Esophagus (tissue), 2 donors: ENCODE data around the gene TPH2. TPM values are rescaled to one million over a fixed set of nuclear protein-coding genes. Genes with fewer than 3 reads are reported as not detected.

Experiments
- H3K27ac ChIP-seq, 2 donors: one replicate each; pipeline ENCODE4 v1.5.1; 2013; ENCODE audit warnings: low read depth in 2 of 2, mild to moderate bottlenecking in 2 of 2, inconsistent platforms in 1 of 2, low read length in 1 of 2, moderate library complexity in 1 of 2
- H3K27me3 ChIP-seq, 2 donors: one replicate each; pipeline ENCODE4 v1.6.1; 2013; ENCODE audit warnings: low read length in 2 of 2, control low read depth in 1 of 2, mild to moderate bottlenecking in 1 of 2; ENCODE audit not compliant: insufficient read depth in 2 of 2, control insufficient read depth in 1 of 2
- H3K36me3 ChIP-seq, 2 donors: one replicate each; pipeline ENCODE4 v1.6.1; 2013; ENCODE audit warnings: low read length in 1 of 2; ENCODE audit not compliant: control insufficient read depth in 2 of 2, insufficient read depth in 2 of 2
- H3K4me1 ChIP-seq, 2 donors: one replicate each; pipeline ENCODE4 v1.6.1; 2013; ENCODE audit warnings: low read length in 1 of 2; ENCODE audit not compliant: control insufficient read depth in 2 of 2, insufficient read depth in 2 of 2
- H3K4me3 ChIP-seq, 2 donors: one replicate each; pipeline ENCODE4 v1.5.1; 2013; ENCODE audit warnings: low read length in 2 of 2, mild to moderate bottlenecking in 2 of 2, low read depth in 1 of 2, moderate library complexity in 1 of 2
- H3K9me3 ChIP-seq, 2 donors: one replicate each; pipeline ENCODE4 v1.6.1; 2013; ENCODE audit warnings: mild to moderate bottlenecking in 2 of 2, low read depth in 1 of 2, low read length in 1 of 2, moderate library complexity in 1 of 2; ENCODE audit not compliant: control insufficient read depth in 2 of 2, insufficient read depth in 1 of 2
- WGBS, 2 donors: extraction: QIAGEN DNeasy Blood & Tissue Kit; methylation state at CpG; one replicate each; pipeline ENCODE4 v1.1.7; 2013; 5-methylcytosine and 5-hydroxymethylcytosine counted together
- polyA plus RNA-seq, 2 donors: library from polyadenylated mRNA; stranded (reverse); fragments of 200-250 nt; gene quantifications; one replicate each; pipeline ENCODE4 v1.2.3, GENCODE V29; 2013
- donor health status: healthy with polysubstance abuse.
- donor health status: Bipolar disorder and iron deficiency.

The TPH2 gene
- polyA plus RNA-seq, 2 donors = not detected

- Histone ChIP-seq H3K27me3 (no peaks in the 10 kb centered on the region), H3K9me3 (no peaks in the 10 kb centered on the region), H3K27ac (no peak overlapping the region), H3K4me1 (no peaks in the 10 kb centered on the region), H3K4me3 (no peak overlapping the region), H3K36me3 (no peaks in the 10 kb centered on the region)
- 62 to 71% methylated on average over 2 of the region's 2 CpGs for WGBS, 2 donors
Observed at GRCh38 chr12:72041811-72042210, 103.2 kb downstream of the TPH2 start.

DNA sequence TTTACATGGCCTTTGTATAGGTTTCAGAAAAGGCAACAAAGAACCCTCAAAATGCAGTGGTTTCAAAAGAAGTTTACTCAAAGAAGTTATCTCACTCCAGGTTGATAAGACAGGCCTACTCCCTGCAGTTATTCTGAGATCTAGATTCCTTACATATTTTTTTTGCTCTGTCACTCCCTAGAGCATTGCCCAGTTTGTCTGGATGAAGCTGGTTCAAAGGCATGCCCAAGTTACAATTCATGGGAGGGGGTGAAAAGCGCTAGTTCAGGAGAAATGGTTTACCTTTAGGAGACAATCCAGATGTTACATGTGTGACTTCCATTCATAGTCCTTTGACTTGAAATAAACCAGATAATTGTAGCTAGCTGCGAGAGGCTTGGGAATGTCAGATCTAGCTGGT lies 115.0 kb downstream of the TPH2 start:
- no peaks in the 10 kb centered on the region for H3K4me1 ChIP-seq
- no peaks in the 10 kb centered on the region for H3K27me3 ChIP-seq
- H3K27ac ChIP-seq = no peak overlapping the region
- WGBS, 2 donors = 77 to 82% methylated on average over 2 of the region's 2 CpGs
- H3K9me3 ChIP-seq = no peaks in the 10 kb centered on the region
- no peak overlapping the region for H3K4me3 ChIP-seq
- no peaks in the 10 kb centered on the region for H3K36me3 ChIP-seq

- WGBS, 2 donors = 61 to 67% methylated on average over 2 of the region's 2 CpGs
- H3K27me3 ChIP-seq = no peaks in the 10 kb centered on the region
- H3K36me3 ChIP-seq = no peaks in the 10 kb centered on the region
- H3K9me3 ChIP-seq = no peaks in the 10 kb centered on the region
- H3K27ac ChIP-seq = no peak overlapping the region
- no peaks in the 10 kb centered on the region for H3K4me1 ChIP-seq
- no peak overlapping the region for H3K4me3 ChIP-seq
Observed at GRCh38 chr12:72054511-72054910, 115.9 kb downstream of the TPH2 start.

- Histone ChIP-seq H3K27me3 (no peaks in the 10 kb centered on the region), H3K4me1 (no peaks in the 10 kb centered on the region), H3K36me3 (no peaks in the 10 kb centered on the region), H3K9me3 (no peaks in the 10 kb centered on the region), H3K27ac (no peak overlapping the region), H3K4me3 (no peak overlapping the region)
- 27 to 33% methylated on average over 5 of the region's 5 CpGs for WGBS, 2 donors
Observed at GRCh38 chr12:72057330-72057914, 118.8 kb downstream of the TPH2 start.

DNA sequence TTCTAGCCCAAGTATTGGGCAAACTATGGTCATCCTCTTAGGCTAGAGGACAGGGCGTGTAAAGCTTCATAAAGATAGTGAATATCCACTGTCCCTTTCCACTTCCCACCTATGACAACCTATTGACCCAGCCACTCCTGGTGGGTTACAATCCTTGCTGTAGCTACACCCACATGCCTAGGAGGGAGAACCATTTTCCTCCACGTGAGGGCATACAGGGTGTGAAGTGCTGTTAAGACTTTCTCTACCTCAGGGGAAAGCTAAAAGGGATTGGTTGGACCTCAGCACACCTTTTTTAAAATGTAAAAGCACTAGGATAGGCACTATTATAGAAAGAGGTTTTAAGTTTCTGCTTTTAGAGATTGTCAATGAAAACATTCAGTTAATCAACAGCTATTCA lies 124.4 kb downstream of the TPH2 start:
- H3K27me3 ChIP-seq = no peaks in the 10 kb centered on the region
- H3K9me3 ChIP-seq = no peaks in the 10 kb centered on the region
- no peaks in the 10 kb centered on the region for H3K36me3 ChIP-seq
- H3K4me3 ChIP-seq = no peak overlapping the region
- H3K27ac ChIP-seq = no peak overlapping the region
- H3K4me1 ChIP-seq = no peaks in the 10 kb centered on the region
- 67 to 69% methylated on average over 2 of the region's 2 CpGs for WGBS, 2 donors

DNA sequence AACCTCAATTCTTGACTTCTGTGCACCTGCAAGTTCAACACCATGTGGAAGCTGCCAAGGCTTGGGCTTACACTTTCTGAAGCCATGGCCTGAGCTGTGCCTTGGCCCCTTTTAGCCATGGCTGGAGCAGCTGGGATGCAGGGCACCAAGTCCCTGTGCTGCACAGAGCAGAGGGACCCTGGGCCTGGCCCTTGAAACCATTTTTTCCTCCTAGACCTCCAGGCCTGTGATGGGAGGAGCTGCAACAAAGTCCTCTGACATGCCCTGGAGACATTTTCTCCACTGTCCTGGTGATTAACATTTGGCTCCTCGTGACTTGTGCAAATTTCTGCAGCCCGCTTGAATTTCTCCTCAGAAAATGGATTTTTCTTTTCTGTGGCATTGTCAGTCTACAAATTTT lies 132.4 kb downstream of the TPH2 start:
- Histone ChIP-seq H3K4me1 (no peaks in the 10 kb centered on the region), H3K27me3 (no peaks in the 10 kb centered on the region), H3K9me3 (peaks cover 0 to 2% of the 10 kb centered on the region in 2 donors), H3K4me3 (no peak overlapping the region), H3K27ac (no peak overlapping the region), H3K36me3 (no peaks in the 10 kb centered on the region)
- 91 to 98% methylated on average over 2 of the region's 2 CpGs for WGBS, 2 donors

GRCh38 chr12:72072592-72073212 lies 134.1 kb downstream of the TPH2 start:
- Histone ChIP-seq H3K36me3 (no peaks in the 10 kb centered on the region), H3K27ac (no peak overlapping the region), H3K9me3 (peaks cover 0 to 2% of the 10 kb centered on the region in 2 donors), H3K4me3 (no peak overlapping the region), H3K4me1 (no peaks in the 10 kb centered on the region), H3K27me3 (no peaks in the 10 kb centered on the region)
- 15 to 24% methylated on average over 1 of the region's 1 CpG for WGBS, 2 donors

GRCh38 chr12:72074065-72074464 lies 135.4 kb downstream of the TPH2 start:
- no peaks in the 10 kb centered on the region for H3K36me3 ChIP-seq
- H3K27ac ChIP-seq = no peak overlapping the region
- no peaks in the 10 kb centered on the region for H3K4me1 ChIP-seq
- 82 to 84% methylated on average over 1 of the region's 1 CpG for WGBS, 2 donors
- no peaks in the 10 kb centered on the region for H3K27me3 ChIP-seq
- peaks cover 0 to 2% of the 10 kb centered on the region in 2 donors for H3K9me3 ChIP-seq
- no peak overlapping the region for H3K4me3 ChIP-seq

DNA sequence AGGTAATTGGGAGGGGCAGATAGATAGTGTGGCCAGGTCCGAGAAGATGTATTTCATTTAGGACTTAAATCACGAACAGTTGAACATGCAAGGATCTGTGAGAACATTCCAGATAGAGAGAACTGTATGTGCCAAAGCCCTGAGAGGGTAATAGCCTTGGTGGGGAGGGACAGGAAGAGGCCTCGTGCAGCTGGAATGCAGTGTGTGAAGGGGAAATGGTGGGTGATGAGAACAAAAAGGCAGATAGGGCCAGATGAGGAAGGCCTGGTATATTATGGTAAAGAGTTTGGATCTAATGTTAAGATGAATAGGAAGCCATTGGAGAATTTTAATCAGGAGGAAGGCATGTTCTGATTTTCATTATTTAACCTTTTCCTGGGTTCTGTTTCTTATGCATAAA lies 136.3 kb downstream of the TPH2 start:
- Histone ChIP-seq H3K27ac (no peak overlapping the region), H3K4me3 (no peak overlapping the region), H3K27me3 (no peaks in the 10 kb centered on the region), H3K4me1 (no peaks in the 10 kb centered on the region), H3K9me3 (peaks cover 0 to 2% of the 10 kb centered on the region in 2 donors), H3K36me3 (no peaks in the 10 kb centered on the region)
- WGBS, 2 donors = 54 to 67% methylated on average over 3 of the region's 3 CpGs

- Histone ChIP-seq H3K27ac (no peak overlapping the region), H3K27me3 (no peaks in the 10 kb centered on the region), H3K36me3 (no peaks in the 10 kb centered on the region), H3K4me1 (no peaks in the 10 kb centered on the region), H3K9me3 (peaks cover 0 to 2% of the 10 kb centered on the region in 2 donors), H3K4me3 (no peak overlapping the region)
- WGBS, 2 donors = 65 to 75% methylated on average over 3 of the region's 3 CpGs
Observed at GRCh38 chr12:72075401-72075800, 136.8 kb downstream of the TPH2 start.
